GM19240 (cell line): ENCODE data around the gene TNS1.

Experiments used
- DNase-seq: peaks from one replicate; pipeline ENCODE4 v3.0.0; 2011; ENCODE audit warnings: low spot score; ENCODE audit not compliant: insufficient read length

The TNS1 gene

DNA sequence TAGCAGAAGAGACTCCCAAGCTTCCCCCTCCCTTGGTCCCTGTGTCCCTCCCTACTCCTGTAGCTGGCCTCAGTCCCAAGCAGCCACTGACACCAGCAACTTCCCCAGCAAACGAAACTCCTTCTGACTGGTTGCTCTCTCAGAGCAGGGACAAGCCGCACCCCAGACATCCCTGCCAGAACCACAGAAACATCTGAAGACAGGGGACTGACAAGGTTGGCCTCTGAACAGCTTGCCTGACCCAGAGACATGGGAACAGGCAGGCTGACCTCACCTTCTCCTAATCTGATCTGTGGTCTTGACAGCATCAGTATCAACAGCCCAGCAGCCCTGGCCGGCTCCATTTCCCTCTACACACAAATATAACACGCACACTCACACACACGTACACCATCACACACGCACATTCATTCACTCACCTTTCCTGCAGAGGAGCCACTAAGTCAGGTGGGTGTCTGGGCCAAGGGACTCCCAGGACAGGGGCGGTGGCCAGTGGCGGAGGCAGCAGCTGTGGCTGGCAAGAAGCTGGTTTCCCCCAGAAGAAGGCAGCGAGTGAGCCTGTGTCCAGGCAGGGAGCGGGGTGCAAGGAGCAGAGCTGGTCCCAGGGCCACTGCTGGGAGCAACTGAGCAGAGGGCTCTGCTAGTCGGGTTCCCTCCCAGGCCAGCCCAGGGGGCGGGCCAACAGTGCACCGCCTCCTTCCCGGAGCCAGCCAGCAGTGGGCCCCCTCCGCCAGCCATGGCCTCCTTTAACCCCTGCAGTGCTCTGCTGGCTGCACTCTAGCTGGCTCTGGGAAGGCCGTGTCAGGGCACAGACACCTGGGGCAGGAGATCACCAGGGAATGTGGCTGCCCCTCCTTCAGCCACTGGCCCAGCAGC, 59.1 kb downstream of the TNS1 start:
- no peak for DNase-seq

DNA sequence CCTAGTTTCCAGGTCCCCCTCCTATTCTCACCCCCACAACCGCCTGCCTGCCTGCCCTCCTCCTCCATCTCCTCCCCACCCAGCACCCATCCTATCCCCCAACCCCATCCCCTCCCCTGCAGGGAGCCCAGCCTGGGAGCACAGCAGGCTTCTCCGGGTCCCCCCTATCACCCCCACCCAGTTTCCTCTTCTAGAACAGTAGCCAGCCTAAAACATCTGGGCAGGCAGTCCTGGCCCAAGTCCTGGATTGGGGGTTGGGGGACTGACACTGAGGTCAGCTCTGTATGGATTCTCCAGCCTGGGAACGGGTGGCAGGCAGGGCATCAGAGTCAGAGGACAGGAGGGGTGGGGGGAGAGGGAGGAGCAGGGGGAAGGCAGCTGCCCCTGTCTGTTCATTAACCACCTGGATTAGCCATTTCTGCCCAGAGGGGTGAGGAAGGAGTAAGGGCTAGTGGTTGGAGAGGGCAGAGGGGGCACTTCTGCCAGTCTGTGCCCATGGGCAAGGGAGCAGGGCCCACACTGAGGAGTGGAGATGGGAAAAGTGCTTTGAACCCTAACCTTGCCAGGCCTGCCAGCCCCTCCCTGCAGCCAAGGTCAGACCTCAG, 60.0 kb downstream of the TNS1 start:
- DNase-seq, result no peak

DNA sequence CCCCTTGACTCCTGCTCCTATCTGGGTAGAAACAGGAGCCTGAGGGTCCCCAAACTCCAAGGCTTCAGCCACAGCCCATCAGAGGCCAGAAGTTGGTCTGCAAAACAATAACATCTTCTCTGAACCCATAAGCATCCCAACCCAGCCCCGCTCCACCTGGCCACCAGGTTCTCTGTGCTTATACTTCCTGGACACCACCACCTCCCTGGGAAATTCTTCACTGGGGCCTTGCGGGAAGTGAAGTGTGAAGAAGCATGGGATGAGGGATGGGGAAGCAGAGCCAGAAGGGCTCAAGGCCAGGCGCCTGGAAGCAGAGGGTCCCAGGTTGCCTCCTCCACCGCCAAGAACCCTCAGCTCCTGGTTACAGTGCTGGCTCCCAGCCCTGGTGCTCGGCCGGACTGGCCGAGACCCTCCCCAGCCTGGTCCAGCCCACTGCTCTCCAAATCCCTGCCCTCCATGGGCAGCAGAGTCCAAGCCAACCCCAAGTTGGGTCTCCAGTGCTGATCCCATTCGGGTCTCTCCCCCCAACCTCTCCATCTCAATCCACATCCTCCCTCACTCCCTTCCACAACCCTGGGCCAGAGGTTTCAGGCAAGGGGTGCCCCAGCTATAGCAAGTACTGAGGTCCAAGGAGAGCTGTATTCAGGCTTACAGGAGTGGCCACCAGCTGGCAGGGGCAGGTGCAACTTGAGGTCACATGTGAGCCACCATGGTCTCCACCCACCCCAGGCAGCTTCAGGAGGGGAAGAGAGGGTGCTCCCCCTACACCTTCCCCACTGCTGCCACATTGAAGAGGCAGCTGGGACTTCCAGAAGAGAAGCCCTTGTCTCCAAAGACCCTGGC, 60.7 kb downstream of the TNS1 start:
- DNase-seq, result no peak

DNA sequence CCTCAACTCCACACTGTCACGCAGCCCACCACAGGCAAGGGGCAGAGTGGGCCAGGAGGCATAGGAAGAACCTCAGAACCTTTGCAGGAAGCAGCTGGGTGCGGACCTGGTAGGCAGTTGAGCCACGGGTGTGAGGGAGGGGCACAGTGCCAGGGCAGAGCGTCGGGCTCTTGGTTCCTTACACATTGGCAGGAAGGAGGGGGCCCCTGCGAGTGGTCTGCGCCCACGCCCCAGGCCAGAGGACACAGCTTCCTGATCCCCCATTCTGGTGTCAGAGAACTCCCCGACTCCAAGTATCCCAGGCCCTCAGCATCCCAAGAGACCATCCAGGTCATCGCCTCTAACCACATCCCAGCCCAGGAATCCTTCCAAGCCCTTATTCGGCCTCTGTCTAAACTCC, 61.5 kb downstream of the TNS1 start:
- no peak for DNase-seq

DNA sequence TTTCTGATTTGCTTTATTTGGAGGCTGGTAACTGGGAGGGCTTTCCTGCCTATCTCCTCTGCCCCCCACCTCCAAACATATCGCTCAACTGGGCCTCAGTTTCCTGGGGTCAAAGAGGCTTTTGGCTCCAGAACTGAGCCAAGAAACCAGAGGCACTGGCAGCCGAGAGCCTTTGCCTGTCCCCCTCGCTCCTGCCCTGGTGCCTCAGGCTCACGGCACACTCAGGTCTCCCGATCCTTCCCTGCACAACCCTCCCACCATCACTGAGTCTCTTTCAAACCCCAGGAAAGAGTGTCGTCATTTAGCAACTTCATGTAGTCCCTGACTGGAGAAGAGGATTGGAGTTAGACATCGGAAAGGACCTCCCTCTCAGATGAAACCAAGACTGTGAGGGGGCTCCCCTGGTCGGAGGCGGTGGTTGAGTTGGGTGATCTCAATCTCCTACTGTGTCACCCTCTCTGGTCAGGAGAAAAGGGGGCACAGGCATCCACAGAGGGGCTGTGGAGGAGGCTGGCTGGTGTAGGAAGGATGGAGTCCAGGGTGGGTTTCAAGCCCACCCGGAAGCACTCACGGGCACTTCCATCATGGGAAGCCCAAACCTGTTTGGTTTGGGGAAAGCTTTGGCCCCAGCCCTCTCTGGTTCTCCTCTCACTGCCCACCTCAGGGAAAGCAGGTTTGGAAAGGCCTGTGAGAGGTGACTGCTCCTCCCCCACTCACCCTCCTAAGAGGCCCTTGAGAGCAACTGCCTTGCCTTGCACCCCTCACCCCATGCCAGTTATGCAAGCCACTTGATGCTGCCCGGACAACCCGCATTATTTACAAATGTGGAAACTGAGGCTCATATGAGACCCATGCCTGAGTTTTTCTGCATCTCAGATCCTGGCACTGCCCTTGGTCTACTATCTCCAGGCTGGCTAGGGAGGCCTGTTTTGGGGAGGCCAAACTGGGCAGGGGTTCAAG, 62.3 kb downstream of the TNS1 start:
- no peak for DNase-seq

DNA sequence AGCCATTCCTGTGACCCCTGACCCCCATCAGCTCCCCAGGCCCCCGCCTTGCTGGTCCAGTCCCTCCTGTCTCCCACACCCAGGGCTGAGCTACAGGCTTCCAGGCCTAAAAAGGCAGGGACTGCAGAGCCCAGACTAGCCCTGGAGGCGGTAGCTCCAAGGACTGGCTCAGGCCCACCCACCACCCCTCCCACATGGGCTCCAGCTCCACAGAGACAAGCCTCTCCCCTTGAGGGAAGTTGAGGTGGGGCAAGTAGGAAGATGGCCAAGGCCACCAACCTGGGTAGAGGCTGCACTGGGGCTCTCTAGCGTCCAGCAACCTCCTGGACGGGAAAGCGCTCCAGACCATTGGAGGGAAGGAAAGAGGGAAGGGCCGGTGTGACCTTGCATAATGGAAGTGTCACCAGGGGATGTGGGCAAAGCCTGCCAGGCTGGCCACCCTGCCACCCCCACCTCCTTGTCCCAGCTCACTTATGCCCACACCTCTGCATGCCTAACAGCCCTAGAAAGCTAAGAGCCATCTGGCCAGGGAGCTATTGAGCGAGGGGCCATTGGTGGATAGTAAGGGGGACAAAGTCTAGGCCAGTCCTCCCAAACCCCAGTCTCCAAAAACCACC, 63.1 kb downstream of the TNS1 start:
- DNase-seq, result no peak

DNA sequence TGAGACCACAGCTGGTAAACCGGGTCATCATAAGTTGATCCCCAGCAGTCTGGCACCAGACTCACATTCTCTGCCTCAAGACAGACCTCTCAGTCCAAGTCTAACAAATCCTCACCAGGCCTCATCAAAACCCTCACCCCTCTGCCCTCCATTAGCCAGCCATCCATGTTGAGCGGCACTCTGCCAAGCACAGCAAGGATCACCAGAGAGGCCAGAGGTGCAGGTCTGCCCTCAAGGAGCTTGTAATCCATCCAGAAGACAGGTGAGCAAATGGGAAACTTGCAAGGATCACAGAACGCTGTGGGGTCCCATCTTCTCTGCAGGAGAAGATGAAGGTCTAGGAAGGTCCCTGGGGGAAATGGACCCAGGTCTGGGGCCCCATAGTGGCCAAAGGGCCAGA, 63.6 kb downstream of the TNS1 start:
- no peak for DNase-seq

DNA sequence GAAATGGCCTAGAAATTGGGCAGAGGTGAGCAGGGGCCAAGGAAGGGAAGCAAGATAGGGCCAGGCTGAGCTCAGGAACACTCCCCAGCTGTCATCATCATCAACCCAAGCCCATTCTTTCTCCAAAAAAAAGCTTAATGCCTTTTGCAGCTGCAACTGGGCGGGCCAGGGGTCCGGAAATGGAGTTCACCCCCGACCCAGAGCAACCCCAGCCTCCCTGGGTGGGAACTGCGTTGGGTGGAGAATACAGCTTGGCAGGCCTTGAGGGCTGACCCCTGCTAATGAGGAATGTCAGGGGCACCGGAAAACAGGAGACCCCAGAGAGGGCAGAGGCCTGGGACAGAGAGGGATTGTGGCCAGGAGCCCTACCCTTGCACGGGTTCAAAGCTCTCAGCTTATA, 64.8 kb downstream of the TNS1 start:
- no peak for DNase-seq

DNA sequence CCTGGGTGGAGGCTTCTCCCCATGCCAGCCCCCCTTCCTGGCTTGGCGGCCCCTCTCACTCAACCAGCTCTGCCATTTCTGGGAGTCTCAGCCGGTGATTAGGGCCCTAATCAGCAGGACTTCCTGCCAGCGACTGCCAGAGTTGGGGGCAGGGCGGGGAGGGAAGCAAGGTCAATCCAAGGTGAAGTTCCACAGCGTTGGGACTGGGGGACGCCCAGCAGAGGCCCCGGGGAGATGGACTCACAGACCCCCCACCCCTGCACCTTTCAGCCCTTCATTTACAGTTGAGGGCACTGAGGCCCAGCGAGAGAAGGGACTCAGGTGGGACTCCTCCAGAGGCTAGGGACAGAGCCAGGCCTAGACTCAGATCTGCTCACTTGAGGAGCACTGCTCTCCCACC, 65.3 kb downstream of the TNS1 start:
- DNase-seq, result no peak

DNA sequence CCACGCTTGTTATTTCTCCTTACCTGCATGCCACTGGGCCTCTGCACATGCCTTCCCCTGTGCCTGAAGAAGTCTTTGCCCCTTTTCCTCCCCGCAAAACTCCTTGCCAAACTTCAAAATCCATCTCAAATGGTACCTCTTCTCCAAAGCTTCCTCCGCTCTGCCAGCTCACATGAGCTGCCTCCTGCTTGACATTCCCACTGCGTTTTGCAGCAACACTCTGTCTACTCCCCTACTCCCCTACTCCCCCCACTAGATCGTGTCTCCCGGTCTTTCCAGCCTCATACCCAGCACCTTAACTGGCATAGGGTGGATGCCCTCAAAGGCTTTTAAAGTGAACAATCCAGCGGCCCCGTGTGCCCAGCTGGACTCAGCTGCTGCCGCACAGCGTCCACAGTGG, 65.8 kb downstream of the TNS1 start:
- no peak for DNase-seq

DNA sequence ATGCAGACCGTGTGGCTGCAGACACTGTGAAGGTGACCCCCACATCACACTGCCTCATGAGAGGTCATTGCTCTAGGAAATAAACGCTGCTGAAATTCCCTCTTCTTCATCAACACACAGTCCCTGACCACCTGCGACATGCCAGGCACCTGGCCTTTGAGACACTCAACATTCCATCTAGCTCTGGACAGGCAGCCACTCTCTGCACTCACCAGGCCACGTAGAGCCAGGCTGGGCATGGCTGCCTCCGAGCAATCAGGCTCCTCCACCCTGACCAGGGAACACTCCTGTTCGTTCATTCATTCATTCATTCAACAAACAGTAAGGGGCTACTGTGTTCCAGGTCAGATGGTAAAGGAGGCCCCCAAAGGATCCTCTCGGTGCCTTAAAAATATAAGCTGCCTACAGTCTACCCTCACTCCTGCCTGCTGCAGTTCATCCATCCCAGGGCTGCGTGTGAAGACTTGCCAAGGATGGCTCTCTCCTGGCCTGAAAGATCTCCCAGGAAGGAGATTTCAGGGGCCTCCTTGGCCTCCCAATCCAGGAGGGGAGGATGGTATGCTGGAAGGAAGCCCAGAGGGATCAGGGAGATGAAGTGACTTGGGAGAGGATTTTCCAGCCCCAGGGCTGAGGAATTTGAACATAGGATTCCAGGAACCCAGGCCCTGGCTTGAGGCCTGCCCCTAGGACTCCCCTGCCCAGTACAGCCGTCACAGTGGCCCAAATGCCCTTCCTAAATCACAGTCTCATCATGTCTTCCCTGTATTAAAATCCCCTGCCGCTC, 66.7 kb downstream of the TNS1 start:
- no peak for DNase-seq

DNA sequence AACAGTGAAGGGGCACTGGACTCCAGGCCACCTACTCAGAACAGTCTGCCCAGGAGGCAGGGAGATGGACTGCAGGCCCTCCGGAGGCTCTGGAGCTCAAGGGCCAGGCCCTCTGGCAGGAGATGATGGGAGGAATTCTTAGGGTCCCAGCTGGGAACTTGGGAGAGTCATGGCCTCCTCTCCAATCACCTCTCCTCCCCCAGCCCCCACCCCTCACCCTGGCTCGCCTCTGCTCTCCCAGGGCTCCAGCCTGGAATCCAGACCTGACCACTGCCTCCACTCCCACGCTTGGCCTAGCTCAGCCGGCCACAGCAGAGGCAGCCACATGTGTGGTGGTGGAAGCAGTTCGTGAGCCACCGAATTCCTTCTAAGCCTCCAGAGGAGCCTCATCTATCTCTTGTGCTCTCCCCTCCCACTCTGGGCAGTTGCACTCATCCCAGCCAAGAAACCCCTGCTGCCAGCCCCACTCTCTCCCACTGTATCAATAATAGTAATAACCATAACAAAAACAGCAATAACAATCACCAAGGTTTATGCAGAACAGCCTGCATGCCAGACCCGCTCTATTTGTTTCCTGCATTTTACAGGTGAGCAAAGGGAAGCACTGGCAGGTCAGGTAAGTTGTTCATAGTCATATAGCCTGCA, 67.4 kb downstream of the TNS1 start:
- DNase-seq, result no peak

DNA sequence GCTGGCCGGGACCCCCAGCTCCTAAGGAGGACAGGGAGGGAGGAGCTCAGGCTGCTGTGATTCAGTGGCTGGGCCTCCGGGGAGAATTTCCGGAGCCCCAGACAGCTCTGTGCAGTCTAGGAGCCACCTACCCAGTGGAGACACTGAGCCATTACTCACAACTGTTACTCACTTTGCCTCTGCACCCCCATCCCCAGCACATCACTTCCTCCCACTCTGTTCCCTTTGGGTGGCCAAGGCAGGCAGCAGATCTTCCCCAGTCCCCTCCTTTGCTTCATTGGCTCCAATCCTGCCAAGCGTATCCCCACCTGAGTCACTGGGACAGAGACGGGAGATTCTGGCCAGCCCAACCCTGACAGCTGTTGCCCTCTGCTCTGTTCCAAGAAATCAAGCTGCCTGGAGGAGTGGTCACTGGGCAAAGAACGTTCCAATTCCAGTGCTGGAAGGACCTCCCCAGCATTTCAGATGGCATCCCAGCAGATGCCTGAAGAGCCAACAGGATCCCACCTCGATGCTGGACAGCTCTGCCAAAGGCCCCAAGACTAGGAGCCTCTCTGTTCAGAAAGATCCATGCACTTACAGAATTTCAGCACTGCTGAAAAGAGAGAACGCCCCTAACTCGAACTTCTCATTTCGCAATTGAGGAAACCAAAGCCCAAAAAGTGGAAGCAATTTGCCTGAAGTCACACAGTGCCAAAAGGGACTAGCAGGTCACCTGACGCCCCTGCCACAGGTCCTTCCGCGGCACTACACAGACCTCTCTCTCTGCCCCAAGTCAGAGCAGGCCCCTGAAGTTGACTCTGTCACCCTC, 68.3 kb downstream of the TNS1 start:
- no peak for DNase-seq

DNA sequence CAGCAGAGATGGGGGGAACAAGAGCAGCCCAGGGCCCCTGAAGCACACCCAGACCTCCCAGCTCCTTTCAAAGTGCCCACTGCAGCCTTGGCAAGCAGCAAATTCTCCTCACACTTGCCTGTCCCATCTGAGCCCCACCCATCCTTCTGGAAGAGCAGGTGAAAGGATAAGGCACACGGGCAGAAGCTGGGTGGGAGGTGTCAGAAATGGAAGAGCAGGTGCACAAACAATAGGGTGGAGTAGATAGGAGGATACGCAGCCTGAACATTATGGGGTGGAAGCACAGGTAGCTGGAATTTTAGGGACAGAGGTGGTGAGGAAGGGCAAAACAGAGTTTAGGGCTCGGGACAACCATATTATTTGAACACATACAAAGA, 69.2 kb downstream of the TNS1 start:
- no peak for DNase-seq

DNA sequence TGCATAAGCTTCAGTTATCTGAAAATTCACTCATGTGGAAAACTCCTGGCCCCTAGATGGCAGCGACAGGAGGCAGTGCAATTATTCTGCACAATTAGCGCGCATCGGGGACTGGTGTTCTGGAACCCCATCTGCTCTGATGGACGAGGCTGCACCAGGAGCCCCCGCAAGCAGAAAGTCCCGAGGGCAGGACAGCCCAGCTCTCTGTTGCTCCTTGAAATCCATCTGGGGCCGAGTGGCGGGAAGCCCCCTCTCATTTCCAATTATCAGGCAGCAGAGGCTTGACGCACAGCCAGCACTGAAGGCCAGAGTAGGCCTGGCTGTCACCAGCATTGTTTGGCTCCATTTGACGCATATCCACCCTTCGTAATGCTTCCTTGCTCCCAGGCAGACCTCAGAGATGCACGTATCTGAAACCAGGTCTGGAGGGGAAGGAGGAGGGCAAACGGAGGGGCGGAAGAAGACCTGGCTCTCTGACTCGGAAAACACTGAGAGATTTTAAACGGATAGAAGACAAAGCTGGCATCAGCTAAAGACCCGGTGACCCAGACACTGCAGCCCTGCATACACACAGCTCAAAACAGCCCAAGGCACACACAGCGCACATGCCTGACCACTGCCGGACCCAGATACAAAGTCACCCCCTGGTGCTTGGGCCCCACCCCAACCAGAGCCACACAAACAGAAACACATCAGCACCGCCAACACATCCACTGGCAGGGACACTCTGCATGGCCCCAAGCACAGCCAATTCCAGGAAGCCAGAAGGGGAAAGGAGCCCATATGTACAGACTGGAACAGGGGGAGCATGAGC, 69.8 kb downstream of the TNS1 start:
- no peak for DNase-seq

DNA sequence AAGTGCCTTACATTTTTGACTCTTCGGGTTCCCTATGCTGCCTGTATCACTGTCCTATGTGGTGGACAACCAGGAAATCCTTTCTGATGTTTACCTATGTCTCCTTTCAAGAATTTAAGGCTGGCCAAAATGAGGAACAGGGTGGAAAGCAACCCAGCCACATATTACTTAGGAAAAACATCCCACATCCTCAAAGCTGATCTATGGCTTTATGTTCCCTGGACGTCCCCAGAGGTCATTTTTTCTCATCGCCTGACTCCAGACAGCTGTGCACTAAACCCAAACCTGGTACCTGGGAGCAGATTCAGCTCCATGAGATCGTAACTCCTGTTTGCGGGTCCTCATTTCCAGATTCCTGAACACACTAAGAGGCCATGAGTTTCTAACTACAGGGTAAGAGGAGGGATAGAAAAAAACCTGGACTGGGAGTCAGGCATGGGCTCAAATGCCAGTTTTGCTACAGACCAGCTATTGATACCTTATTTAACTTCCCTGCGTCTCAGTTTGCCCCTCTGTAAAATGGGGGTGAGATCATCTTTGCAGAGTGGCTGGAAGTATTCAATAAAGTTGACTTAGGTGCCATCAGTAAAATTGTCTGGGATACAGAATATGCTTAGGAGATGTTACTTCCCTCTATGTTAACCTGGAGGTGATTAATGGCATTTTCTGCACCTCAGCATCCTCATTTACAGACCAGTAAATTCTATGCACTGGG, 70.8 kb downstream of the TNS1 start:
- DNase-seq, result no peak
